Parathyroid adenoma (tissue), 2 donors: ENCODE results near the gene CENPVL3.
"Not testable (repeated sequence)": the region's sequence is repeated elsewhere in the genome, so short reads cannot be mapped to it uniquely, and the experiment has no call there.

Experiments
- H2AFZ ChIP-seq: fragments of 300-600 bp; sonication (generic); one replicate; pipeline ENCODE4 v1.7.0; 2017; ENCODE audit warnings: antibody characterized with exemption, mild to moderate bottlenecking
- H3K27ac ChIP-seq: fragments of 300-600 bp; sonication (generic); one replicate; pipeline ENCODE4 v1.7.0; 2017
- H3K27me3 ChIP-seq: fragments of 300-600 bp; sonication (generic); one replicate; pipeline ENCODE4 v1.7.0; 2017; ENCODE audit warnings: low read length; ENCODE audit not compliant: control insufficient read depth, insufficient read depth
- H3K36me3 ChIP-seq: fragments of 300-600 bp; sonication (generic); one replicate; pipeline ENCODE4 v1.7.0; 2017; ENCODE audit warnings: low read length; ENCODE audit not compliant: control insufficient read depth, insufficient read depth
- H3K4me1 ChIP-seq: fragments of 300-600 bp; sonication (generic); one replicate; pipeline ENCODE4 v1.7.0; 2017; ENCODE audit warnings: control low read depth
- H3K4me2 ChIP-seq: fragments of 300-600 bp; sonication (generic); one replicate; pipeline ENCODE4 v1.7.0; 2017; ENCODE audit warnings: low read length
- H3K4me3 ChIP-seq: fragments of 300-600 bp; sonication (generic); one replicate; pipeline ENCODE4 v1.7.0; 2017; ENCODE audit warnings: low read depth, low read length
- H3K79me2 ChIP-seq: fragments of 300-600 bp; sonication (generic); one replicate; pipeline ENCODE4 v1.7.0; 2017; ENCODE audit warnings: control low read depth
- H3K9ac ChIP-seq: fragments of 300-600 bp; sonication (generic); one replicate; pipeline ENCODE4 v1.7.0; 2017; ENCODE audit warnings: mild to moderate bottlenecking
- H3K9me3 ChIP-seq: fragments of 300-600 bp; sonication (generic); one replicate; pipeline ENCODE4 v1.7.0; 2017; ENCODE audit warnings: low read length; ENCODE audit not compliant: control insufficient read depth
- TF ChIP-seq, protein P1 (sequence below): fragments of 300-600 bp; sonication (generic); IDR thresholded peaks from one replicate; pipeline ENCODE4 v1.7.0; 2017; ENCODE audit warnings: antibody characterized with exemption, mild to moderate bottlenecking
- donor health status: primary hyperparathyroidism.

Gene CENPVL3

DNA sequence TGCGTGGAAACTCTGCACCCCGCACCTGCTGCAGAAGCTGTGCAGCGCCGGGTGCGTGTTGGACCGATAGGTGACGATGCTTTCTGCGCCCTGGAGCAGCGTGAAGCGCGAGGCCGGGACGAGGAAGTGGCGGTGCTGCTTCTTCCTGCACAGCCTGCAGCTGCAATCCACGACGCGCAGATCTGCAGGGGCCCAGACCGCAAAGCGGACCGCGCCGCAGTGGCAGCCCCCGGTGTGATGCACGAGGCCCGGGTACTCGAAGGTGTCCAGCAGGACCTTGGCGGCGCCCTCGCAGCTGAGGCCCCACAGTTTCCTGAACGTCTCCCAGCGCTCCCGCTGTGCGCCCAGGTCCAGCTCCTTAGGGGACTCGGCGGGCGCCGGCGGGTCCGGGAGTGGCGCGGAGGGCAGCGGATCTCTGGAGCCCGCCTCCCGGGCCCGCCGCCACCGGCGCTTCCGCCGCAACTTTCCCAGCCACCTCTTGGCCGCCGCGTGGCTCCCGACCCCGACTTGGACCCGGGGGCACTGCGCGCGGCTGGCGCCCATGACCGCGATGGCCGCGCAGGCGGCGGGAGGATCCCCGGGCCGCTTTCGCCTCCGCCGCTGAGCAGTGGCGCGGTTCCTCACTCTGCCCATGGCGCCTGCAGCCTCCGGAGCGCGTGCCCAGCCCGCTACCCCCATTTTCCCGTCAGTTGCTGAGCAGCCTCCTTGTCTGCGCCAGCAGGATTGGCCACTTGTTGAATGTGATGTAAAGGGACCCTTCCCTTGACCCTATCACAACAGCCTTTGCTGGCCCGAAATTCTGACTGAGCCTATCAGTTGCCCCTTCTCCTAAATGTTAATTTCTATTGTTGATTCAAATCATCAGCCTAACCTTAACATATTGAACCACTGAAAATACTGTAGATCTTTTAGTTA, at the start of gene CENPVL3:
Gene CENPVL3, minus strand, starts transcription at position 672 of the 915 bp plus-strand sequence. Its CDS starts 39 bp downstream, at position 633.
- H3K4me1 ChIP-seq, H3K4me2 ChIP-seq, H3K9me3 ChIP-seq, H2AFZ ChIP-seq, H3K27me3 ChIP-seq, H3K27ac ChIP-seq, H3K79me2 ChIP-seq, H3K36me3 ChIP-seq, H3K9ac ChIP-seq: not testable (repeated sequence)
- H3K4me3 ChIP-seq, result peak within 1 kb of the TSS; percentile 40

DNA sequence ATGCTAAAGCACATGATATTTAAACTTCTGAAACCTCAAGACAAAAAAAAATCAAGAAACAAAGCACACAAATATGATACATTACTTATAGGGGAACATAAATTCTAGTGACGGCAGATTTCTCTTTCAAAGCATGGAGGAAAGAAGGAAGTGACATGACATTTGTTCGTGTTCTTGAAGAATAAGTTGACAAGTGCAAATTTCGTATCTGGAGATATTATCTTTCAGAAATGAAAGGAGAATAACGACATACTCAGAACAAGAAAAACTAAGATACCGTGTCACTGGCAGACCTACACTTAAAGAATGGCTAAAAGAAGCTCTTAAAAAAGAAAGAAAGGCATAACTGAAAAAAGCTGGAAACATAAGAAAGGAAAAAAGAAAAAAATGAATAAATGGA, 47.3 kb upstream of the CENPVL3 start:
- TF ChIP-seq, protein P1, sequence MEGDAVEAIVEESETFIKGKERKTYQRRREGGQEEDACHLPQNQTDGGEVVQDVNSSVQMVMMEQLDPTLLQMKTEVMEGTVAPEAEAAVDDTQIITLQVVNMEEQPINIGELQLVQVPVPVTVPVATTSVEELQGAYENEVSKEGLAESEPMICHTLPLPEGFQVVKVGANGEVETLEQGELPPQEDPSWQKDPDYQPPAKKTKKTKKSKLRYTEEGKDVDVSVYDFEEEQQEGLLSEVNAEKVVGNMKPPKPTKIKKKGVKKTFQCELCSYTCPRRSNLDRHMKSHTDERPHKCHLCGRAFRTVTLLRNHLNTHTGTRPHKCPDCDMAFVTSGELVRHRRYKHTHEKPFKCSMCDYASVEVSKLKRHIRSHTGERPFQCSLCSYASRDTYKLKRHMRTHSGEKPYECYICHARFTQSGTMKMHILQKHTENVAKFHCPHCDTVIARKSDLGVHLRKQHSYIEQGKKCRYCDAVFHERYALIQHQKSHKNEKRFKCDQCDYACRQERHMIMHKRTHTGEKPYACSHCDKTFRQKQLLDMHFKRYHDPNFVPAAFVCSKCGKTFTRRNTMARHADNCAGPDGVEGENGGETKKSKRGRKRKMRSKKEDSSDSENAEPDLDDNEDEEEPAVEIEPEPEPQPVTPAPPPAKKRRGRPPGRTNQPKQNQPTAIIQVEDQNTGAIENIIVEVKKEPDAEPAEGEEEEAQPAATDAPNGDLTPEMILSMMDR, result no peak
- Histone ChIP-seq H3K79me2 (no peaks in the 10 kb centered on the region), H3K9me3 (no peaks in the 10 kb centered on the region), H3K27ac (no peak overlapping the region), H3K36me3 (no peaks in the 10 kb centered on the region), H3K27me3 (no peaks in the 10 kb centered on the region), H3K4me1 (no peaks in the 10 kb centered on the region), H3K9ac (no peak overlapping the region), H3K4me2 (no peak overlapping the region), H3K4me3 (no peak overlapping the region), H2AFZ (no peak overlapping the region)

DNA sequence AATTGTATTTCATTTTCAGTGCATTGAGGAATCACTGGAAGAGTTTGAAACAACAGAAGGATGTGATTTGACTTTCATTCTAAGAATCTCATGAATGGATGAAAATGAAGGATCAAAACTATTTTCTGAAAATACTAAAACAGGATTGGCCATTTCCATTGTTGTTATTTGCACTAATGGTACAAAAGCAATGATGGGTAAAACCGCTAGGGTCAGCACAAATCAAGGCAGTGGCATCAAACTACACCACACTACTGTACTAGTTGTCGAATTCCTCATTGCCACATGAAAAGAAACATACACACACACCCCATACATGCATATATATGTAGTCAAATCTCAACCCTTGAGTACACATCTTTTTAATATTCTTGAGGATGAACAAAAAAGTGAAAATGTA, 24.7 kb upstream of the CENPVL3 start:
- no peak overlapping the region for H3K27ac ChIP-seq
- no peaks in the 10 kb centered on the region for H3K27me3 ChIP-seq
- no peaks in the 10 kb centered on the region for H3K4me1 ChIP-seq
- no peak overlapping the region for H3K4me3 ChIP-seq
- no peaks in the 10 kb centered on the region for H3K79me2 ChIP-seq
- H2AFZ ChIP-seq, result no peak overlapping the region
- no peak overlapping the region for H3K4me2 ChIP-seq
- no peaks in the 10 kb centered on the region for H3K36me3 ChIP-seq
- no peaks in the 10 kb centered on the region for H3K9me3 ChIP-seq
- TF ChIP-seq, protein P1, result no peak
- no peak overlapping the region for H3K9ac ChIP-seq

DNA sequence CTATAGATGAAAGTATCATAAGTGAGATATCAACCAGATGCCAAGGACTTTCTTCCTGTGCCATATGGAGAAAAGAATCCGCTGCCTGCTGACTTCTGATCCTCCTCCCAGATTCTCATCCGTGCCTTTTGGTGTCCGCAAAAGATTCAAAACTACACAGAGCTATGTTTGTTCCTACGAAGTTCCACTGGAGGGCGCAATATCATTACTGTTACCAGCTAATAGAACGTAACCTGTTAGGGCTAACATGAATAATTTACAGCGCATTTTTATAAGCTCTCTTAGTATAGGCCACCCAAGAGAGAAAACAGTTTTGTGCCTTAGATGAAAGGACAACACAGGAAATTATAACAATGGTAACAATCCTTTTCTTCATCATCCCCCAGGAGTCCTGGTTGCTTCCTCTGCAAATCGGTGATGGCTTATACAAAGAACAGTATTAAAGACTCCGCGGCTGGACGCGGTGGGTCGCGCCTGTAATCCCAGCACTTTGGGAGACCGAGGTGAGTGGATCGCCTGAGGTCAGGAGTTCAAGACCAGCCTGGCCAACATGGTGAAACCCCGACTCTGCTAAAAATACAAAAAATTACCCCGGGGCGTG, 22.8 kb upstream of the CENPVL3 start:
- Histone ChIP-seq H3K4me2 (no peak overlapping the region), H3K27me3 (no peaks in the 10 kb centered on the region), H3K9me3 (no peaks in the 10 kb centered on the region), H3K27ac (no peak overlapping the region), H2AFZ (no peak overlapping the region), H3K79me2 (no peaks in the 10 kb centered on the region), H3K4me1 (no peaks in the 10 kb centered on the region), H3K4me3 (no peak overlapping the region), H3K36me3 (no peaks in the 10 kb centered on the region), H3K9ac (no peak overlapping the region)
- TF ChIP-seq, protein P1, result no peak

DNA sequence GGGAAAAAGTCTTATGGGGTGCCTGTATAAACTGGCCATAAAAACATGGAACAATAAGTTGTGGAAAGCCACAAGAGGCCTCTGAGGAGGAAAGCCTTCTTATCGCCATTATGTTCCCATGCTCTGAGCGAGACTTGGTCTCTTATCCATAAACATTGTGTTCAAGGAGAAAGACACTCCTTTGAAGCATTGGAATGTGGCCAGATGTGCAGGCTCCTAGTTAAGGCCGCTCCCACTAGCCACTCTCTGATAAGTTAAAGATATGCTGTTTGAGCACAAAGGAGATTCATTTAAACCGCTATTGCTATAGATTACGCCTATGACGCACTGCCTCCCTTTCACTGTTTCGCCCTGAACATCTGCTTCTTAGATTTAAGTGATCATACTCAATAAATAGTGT, 17.8 kb upstream of the CENPVL3 start:
- not testable (repeated sequence) for H3K9me3 ChIP-seq, H3K4me1 ChIP-seq, H3K36me3 ChIP-seq, H3K79me2 ChIP-seq, H3K4me3 ChIP-seq, H2AFZ ChIP-seq, H3K27ac ChIP-seq, H3K9ac ChIP-seq, H3K4me2 ChIP-seq, H3K27me3 ChIP-seq
